ENCODE measurements around the gene RBM5. TPM values are rescaled to one million over a fixed set of nuclear protein-coding genes. Genes with fewer than 3 reads are reported as not detected.

Gene RBM5
- total RNA-seq, 2 experiments from 2014 or later: 118 to 131 TPM

- ChIA-PET CTCF (no interaction called here), POLR2A (no interaction called here)
- H3K4me1 Mint-ChIP-seq: no peaks in the 10 kb centered on the region
- H3K27ac Mint-ChIP-seq: no peak overlapping the region
- H3K9me3 Mint-ChIP-seq (ENCODE audit: low read depth): no peaks in the 10 kb centered on the region
- no peaks in the 10 kb centered on the region for H3K27me3 Mint-ChIP-seq
- H3K36me3 Mint-ChIP-seq (ENCODE audit: low read depth): no peaks in the 10 kb centered on the region
- H3K4me3 Mint-ChIP-seq: no peak overlapping the region
- DNase-seq: no peak
- ATAC-seq: no peak
- intact Hi-C loops (cut with DNase I, micrococcal nuclease): no loop called here
Observed at GRCh38 chr3:50128001-50128400, 39.3 kb downstream of the RBM5 start.

DNA sequence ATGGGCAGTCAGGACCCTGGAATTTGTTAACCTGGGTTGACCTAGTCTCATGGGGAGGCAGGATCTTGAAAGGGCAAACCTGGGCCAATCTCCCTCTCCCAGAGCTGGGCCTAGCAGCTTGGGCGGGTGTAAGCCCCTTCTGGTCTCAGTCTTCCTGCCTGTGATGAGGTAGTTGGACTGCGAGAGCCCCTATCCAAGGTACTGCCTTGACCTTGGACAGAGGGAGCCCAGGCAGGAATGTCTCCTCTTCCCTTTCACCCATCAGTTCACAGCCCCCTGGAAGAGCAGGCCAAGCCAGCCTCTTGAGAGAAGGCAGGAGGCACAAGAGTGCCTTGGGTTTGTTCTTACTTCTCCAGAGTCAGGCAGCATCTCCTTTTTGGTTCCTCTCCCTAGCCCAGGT, 41.7 kb downstream of the RBM5 start:
- H3K9me3 Mint-ChIP-seq (ENCODE audit: low read depth): no peaks in the 10 kb centered on the region
- intact Hi-C loops (cut with DNase I, micrococcal nuclease): no loop called here
- DNase-seq: no peak
- POLR2A ChIA-PET: no interaction called here
- no peak overlapping the region for H3K4me3 Mint-ChIP-seq
- ATAC-seq: no peak
- CTCF ChIA-PET: interaction anchor here (1.0 kb wide), 1 partner anchor 10 kb away, joined by 3 read pairs; no protein-coding TSS in a partner anchor
- H3K4me1 Mint-ChIP-seq: no peaks in the 10 kb centered on the region
- no peaks in the 10 kb centered on the region for H3K36me3 Mint-ChIP-seq (ENCODE audit: low read depth)
- no peak overlapping the region for H3K27ac Mint-ChIP-seq
- H3K27me3 Mint-ChIP-seq: no peaks in the 10 kb centered on the region

DNA sequence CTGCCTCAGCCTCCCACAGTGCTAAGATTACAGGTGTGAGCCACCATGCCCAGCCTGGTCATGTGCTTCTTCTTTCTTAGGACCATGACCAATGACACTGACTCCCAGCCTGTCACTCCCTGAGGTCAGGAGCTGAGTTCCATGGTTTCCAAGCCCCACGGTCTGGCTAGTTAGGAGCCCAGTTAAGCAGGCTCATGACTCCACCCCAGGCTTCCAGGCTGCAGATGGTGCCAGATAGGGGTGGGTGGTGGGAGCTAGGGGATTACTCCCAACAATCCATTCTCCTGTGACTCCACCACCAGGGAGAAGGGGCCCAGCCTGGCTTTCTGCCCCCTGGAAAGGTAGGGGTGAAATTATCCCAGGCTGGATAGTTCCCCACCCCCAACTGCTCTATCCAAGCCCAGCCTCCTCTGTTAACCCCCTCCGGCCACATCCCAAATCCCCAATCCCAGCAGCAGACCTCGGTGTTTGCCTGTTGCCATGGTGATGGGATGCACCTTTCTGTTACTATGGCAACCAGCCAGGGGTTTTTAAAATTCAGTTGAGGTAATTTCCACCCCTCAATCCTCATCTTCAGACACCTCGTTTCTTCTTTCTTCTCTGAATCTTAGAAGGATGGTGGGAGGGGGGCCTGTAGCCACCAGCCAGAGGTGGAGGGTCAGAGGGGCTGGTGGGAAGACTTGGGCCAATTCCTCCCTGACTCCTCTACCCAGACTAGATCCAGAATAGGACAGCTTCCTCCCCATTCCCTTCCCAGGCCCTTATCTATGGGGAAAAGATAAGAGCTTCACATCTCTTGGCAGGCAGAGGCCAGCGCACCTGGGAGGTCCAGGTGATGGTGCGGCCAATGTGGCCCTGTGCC, 43.9 kb downstream of the RBM5 start:
- Mint-ChIP-seq H3K36me3 (ENCODE audit: low read depth) (no peaks in the 10 kb centered on the region), H3K27me3 (no peaks in the 10 kb centered on the region), H3K9me3 (ENCODE audit: low read depth) (no peaks in the 10 kb centered on the region), H3K27ac (no peak overlapping the region), H3K4me3 (no peak overlapping the region), H3K4me1 (no peaks in the 10 kb centered on the region)
- ChIA-PET CTCF (interaction anchor here (0.7 kb wide), 1 partner anchor 196 kb away, joined by 3 read pairs; no protein-coding TSS in a partner anchor), POLR2A (no interaction called here)
- intact Hi-C loops (cut with DNase I, micrococcal nuclease): no loop called here
- no peak for DNase-seq
- no peak for ATAC-seq

DNA sequence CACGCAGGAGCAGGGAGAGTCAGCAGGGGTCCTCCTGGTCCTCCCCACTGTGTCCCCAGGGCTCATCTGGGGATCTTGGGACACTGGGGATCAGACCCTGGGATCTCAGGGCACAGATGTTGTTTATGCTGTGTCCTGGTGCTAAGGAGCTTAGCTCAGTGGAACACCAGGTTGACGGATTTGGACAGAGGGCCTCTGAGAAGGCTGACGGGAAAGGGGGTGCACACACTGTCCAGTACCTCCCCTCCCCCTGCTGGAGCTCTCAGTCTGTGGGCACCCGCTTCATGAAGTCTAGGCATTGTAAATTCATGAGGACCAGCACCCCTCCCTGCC, 44.5 kb downstream of the RBM5 start:
- Mint-ChIP-seq H3K27me3 (no peaks in the 10 kb centered on the region), H3K9me3 (ENCODE audit: low read depth) (no peaks in the 10 kb centered on the region), H3K4me3 (no peak overlapping the region), H3K36me3 (ENCODE audit: low read depth) (no peaks in the 10 kb centered on the region), H3K27ac (no peak overlapping the region), H3K4me1 (peaks cover 2% of the 10 kb centered on the region)
- ChIA-PET CTCF (interaction anchor here (0.6 kb wide), 1 partner anchor 318 kb away, joined by 4 read pairs; no protein-coding TSS in a partner anchor), POLR2A (no interaction called here)
- intact Hi-C loops (cut with DNase I, micrococcal nuclease): no loop called here
- DNase-seq (no peak), ATAC-seq (no peak)

DNA sequence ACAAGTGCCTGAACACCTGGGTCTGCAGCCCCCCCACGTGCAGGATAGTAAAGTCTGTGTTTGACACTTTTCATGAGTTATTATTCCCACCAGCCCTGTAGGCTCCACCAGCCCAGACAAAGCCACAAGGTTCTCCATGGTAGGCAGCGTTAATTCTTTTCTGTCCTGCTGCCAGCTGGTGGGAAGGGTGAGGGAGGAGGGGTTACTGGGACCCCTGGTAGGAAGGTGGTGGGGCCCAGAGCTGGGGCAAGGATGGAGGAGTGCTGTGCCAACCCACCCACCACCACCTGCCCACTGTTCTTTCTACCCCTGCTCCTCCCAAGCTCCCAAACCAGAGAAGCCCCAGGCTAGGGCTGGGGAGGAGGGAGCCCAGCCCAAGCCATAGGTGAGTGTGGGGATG, 45.6 kb downstream of the RBM5 start:
- Mint-ChIP-seq H3K27ac (no peak overlapping the region), H3K27me3 (no peaks in the 10 kb centered on the region), H3K4me1 (peaks cover 11% of the 10 kb centered on the region), H3K9me3 (ENCODE audit: low read depth) (no peaks in the 10 kb centered on the region), H3K4me3 (no peak overlapping the region), H3K36me3 (ENCODE audit: low read depth) (no peaks in the 10 kb centered on the region)
- ChIA-PET CTCF (interaction anchor here (0.6 kb wide), 2 partner anchors 444 to 848 kb away, joined by 3 read pairs; no protein-coding TSS in a partner anchor), POLR2A (no interaction called here)
- ATAC-seq (no peak), DNase-seq (no peak)
- intact Hi-C loops (cut with DNase I, micrococcal nuclease): no loop called here

GRCh38 chr3:50135964-50136363, 47.2 kb downstream of the RBM5 start:
- Mint-ChIP-seq H3K4me3 (no peak overlapping the region), H3K9me3 (ENCODE audit: low read depth) (no peaks in the 10 kb centered on the region), H3K27me3 (no peaks in the 10 kb centered on the region), H3K27ac (no peak overlapping the region), H3K36me3 (ENCODE audit: low read depth) (no peaks in the 10 kb centered on the region), H3K4me1 (peaks cover 11% of the 10 kb centered on the region)
- POLR2A ChIA-PET: no interaction called here
- DNase-seq (no peak), ATAC-seq (no peak)
- intact Hi-C loops (cut with DNase I, micrococcal nuclease): no loop called here
- CTCF ChIA-PET: interaction anchor here (0.6 to 2.9 kb wide), 4 partner anchors 15 to 1446 kb away, joined by 3 to 20 read pairs (median 4); no protein-coding TSS in a partner anchor

DNA sequence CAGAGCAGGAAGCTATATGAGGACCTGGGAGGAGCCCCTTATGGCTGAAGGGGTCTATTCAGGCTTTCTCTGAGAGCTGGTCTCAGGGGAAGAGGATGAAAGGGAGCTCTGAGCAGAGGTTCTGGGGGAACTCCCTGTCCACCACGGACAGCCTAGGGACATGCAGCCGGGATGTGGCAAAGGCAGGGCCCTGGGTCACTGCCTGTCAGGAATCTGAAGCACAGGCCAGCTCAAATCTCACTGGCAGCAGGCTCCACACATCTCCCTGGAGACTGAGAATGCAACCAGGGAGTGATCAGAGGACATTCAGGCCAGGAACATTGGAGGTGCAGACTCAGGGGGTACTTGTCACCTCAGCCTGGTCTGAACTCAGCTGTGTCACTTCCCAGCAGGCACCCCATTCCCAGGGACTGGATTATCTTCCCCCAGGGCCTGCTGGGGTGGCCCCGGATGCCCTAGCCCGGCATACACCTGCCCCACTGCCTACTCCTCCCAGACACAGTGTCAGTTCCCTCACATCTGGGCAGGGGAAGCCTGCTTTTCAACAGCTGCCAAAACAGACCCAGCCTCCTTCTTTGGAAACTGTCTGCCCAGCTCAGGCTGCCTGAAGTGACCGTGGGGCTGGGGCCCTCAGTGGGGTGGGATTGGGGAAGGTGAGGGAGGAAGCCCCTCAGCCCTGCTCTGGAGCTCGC, 48.1 kb downstream of the RBM5 start:
- no peaks in the 10 kb centered on the region for H3K27me3 Mint-ChIP-seq
- peaks cover 11% of the 10 kb centered on the region for H3K4me1 Mint-ChIP-seq
- CTCF ChIA-PET: interaction anchor here (0.5 to 2.9 kb wide), 4 partner anchors 16 to 1397 kb away, joined by 3 to 20 read pairs (median 4); no protein-coding TSS in a partner anchor
- no peaks in the 10 kb centered on the region for H3K36me3 Mint-ChIP-seq (ENCODE audit: low read depth)
- no peak overlapping the region for H3K4me3 Mint-ChIP-seq
- no peak for DNase-seq
- POLR2A ChIA-PET: interaction anchor here (1.5 kb wide), 1 partner anchor 15 kb away, joined by 5 read pairs; no protein-coding TSS in a partner anchor
- no peak overlapping the region for H3K27ac Mint-ChIP-seq
- H3K9me3 Mint-ChIP-seq (ENCODE audit: low read depth): no peaks in the 10 kb centered on the region
- ATAC-seq: no peak
- intact Hi-C loops (cut with DNase I, micrococcal nuclease): no loop called here

DNA sequence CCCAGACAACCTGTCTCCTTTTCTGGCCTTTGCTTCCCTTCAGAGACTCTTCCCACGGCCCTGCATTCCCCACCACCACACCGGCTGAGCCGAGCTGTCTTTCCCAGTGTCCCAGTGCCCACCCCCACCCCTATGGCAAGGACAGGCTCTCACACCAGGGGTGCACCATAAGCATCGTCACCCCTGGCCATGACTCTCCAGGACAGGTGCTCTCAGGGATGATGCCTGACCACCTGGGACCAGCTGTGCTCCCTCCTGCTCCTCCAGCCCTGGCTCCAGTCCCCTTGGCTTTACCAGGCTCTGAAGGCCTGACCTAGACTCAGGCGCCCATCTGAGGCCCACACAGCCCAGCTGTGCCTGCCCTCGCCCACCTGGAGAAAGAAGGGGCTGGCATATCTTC, 48.8 kb downstream of the RBM5 start:
- DNase-seq (no peak), ATAC-seq (no peak)
- H3K4me1 Mint-ChIP-seq: peaks cover 11% of the 10 kb centered on the region
- H3K36me3 Mint-ChIP-seq (ENCODE audit: low read depth): no peaks in the 10 kb centered on the region
- ChIA-PET CTCF (interaction anchor here (0.5 to 2.9 kb wide), 3 partner anchors 16 to 1398 kb away, joined by 3 to 20 read pairs (median 4); no protein-coding TSS in a partner anchor), POLR2A (interaction anchor here (1.5 kb wide), 1 partner anchor 15 kb away, joined by 5 read pairs; no protein-coding TSS in a partner anchor)
- H3K9me3 Mint-ChIP-seq (ENCODE audit: low read depth): no peaks in the 10 kb centered on the region
- no peak overlapping the region for H3K27ac Mint-ChIP-seq
- H3K4me3 Mint-ChIP-seq: no peak overlapping the region
- intact Hi-C loops (cut with DNase I, micrococcal nuclease): no loop called here
- no peaks in the 10 kb centered on the region for H3K27me3 Mint-ChIP-seq

- peak; percentile 32 for ATAC-seq
- POLR2A ChIA-PET: no interaction called here
- DNase-seq: no peak
- Mint-ChIP-seq H3K4me1 (peaks cover 11% of the 10 kb centered on the region), H3K9me3 (ENCODE audit: low read depth) (no peaks in the 10 kb centered on the region), H3K27ac (no peak overlapping the region), H3K4me3 (no peak overlapping the region), H3K36me3 (ENCODE audit: low read depth) (no peaks in the 10 kb centered on the region), H3K27me3 (no peaks in the 10 kb centered on the region)
- intact Hi-C loops (cut with DNase I, micrococcal nuclease): no loop called here
- CTCF ChIA-PET: no interaction called here
Observed at GRCh38 chr3:50138266-50139200, 49.8 kb downstream of the RBM5 start.

GRCh38 chr3:50139308-50139707, 50.6 kb downstream of the RBM5 start:
- DNase-seq (no peak), ATAC-seq (no peak)
- intact Hi-C loops (cut with DNase I, micrococcal nuclease): no loop called here
- Mint-ChIP-seq H3K9me3 (ENCODE audit: low read depth) (no peaks in the 10 kb centered on the region), H3K36me3 (ENCODE audit: low read depth) (no peaks in the 10 kb centered on the region), H3K27ac (no peak overlapping the region), H3K4me1 (peaks cover 11% of the 10 kb centered on the region), H3K27me3 (no peaks in the 10 kb centered on the region), H3K4me3 (no peak overlapping the region)
- POLR2A ChIA-PET: no interaction called here
- CTCF ChIA-PET: interaction anchor here (0.6 kb wide), 1 partner anchor 164 kb away, joined by 3 read pairs; no protein-coding TSS in a partner anchor

All from activated CD4-positive, alpha-beta T cell treated with anti-CD3 and anti-CD28 coated beads for 36 hours (primary cell).